ENCODE measurements around the gene NAPEPLD. TPM values are rescaled to one million over a fixed set of nuclear protein-coding genes. Genes with fewer than 3 reads are reported as not detected.

NAPEPLD gene
- total and polyA plus RNA-seq, 2 of the 8 experiments (the other 6 are each of a cell fraction or from before 2014, with no cell fraction given), result 4.2 to 9.9 TPM

DNA sequence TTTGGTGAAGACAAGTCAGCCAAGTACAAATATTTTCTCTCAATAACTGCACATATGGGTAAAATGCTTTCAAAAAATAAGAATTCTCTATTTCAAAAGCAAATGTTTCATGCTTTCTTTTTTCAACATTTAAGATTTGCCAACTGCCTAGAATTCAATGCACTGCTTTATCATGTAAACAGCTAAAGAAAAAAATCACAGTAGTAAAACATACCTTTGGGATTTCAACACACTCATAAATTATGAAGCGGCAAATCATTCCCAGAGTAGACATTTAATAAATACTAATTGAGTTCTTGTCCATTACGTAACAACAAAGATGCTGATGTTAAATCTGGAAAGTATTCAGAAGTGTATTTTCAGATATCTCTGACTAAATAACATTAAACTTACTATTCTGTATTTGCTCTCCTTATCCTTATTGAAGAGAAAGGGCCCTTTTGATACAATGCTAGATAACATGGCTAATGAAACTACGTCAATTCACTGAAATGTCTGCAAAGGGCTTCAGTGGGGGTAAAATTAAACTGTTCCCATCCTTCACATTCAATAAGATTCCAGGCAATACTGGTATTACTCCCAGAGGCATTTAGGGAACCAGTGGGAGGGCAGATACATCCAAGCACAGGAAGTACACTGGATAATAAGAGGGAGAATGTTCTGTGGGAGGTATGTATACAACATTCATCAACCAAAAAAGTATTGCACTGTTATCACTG is 13.9 kb downstream of the NAPEPLD start:
- DNase-seq (ENCODE audit: low read depth in 1 of 2, low spot score in 2 of 2) (no peak), FAIRE-seq (no peak)
- no peak overlapping the region for H3K4me3 ChIP-seq (ENCODE audit: extremely low read depth in 1 of 4, insufficient read depth in 2 of 4, low read depth in 3 of 4, low read length in 4 of 4)
- 85% methylated on average over 3 of the region's 3 CpGs; no CpG with 5 or more reads in 1 of the 2 experiments for WGBS, 2 experiments (ENCODE audit: extremely low coverage in 1 of 2, insufficient coverage in 1 of 2, insufficient read length in 1 of 2, insufficient replicate concordance in 2 of 2, low coverage in 1 of 2, low lambda C conversion rate in 2 of 2, missing lambda C conversion rate in 1 of 2)
- H3K18ac ChIP-seq (ENCODE audit: extremely low read depth, low read length), result no peak overlapping the region
- H3K4ac ChIP-seq (replicated peaks; ENCODE audit: insufficient read length, low read depth, low read length), result no peak overlapping the region
- H3K23ac ChIP-seq (ENCODE audit: insufficient read length), result no peak overlapping the region
- H2BK120ac ChIP-seq (replicated peaks; ENCODE audit: low read depth, low read length), result no peak overlapping the region
- H3K27me3 ChIP-seq (replicated peaks in 1 of 4; ENCODE audit: control insufficient read depth in 3 of 4, extremely low read depth in 1 of 4, insufficient read depth in 3 of 4, low read length in 3 of 4), result no peaks in the 10 kb centered on the region
- no peak overlapping the region for H4K91ac ChIP-seq (replicated peaks; ENCODE audit: insufficient read length, low read length)
- peaks cover 0 to 4% (median under 1%) of the 10 kb centered on the region in 4 experiments; a peak in 2 of 7 replicates for H3K4me1 ChIP-seq (replicated peaks in 1 of 4; ENCODE audit: control insufficient read depth in 3 of 4, insufficient read depth in 4 of 4, low read length in 3 of 4)
- CTCF ChIA-PET (ENCODE audit: partially characterized antibody), result interaction anchor here (0.5 kb wide), 1 partner anchor 960 kb away, joined by 3 read pairs; no protein-coding TSS in a partner anchor
- no peak overlapping the region for H3K27ac ChIP-seq (ENCODE audit: low read depth, low read length)
- H3K36me3 ChIP-seq (ENCODE audit: control insufficient read depth in 2 of 4, insufficient read depth in 4 of 4, low read length in 3 of 4), result no peaks in the 10 kb centered on the region
- H4K8ac ChIP-seq (ENCODE audit: extremely low read depth, insufficient read depth, low read length), result no peak overlapping the region
- H4K5ac ChIP-seq (ENCODE audit: insufficient read length, low read depth, low read length), result no peak overlapping the region
- H3K23me2 ChIP-seq (ENCODE audit: low read depth, low read length), result no peaks in the 10 kb centered on the region; the same call in 1 of the 2 replicates
- no peaks in the 10 kb centered on the region for H3K79me1 ChIP-seq (ENCODE audit: low read depth, low read length)
- H4K20me1 ChIP-seq (replicated peaks in 1 of 2; ENCODE audit: control insufficient read depth in 1 of 2, insufficient read depth in 2 of 2, low read length in 2 of 2), result no peaks in the 10 kb centered on the region
- H2BK15ac ChIP-seq (ENCODE audit: low read length), result no peak overlapping the region
- H2AK5ac ChIP-seq (ENCODE audit: low read depth, low read length), result no peak overlapping the region
- POLR2A ChIA-PET (ENCODE audit: partially characterized antibody), result interaction anchor here (1.7 to 2.2 kb wide), 2 partner anchors 14 to 60 kb away, joined by 4 to 6 read pairs; partner anchors contain the start of genes ARMC10, FBXL13 and NAPEPLD
- no peak overlapping the region for H3K56ac ChIP-seq (replicated peaks; ENCODE audit: insufficient read length, low read depth, low read length)
- H2BK20ac ChIP-seq (ENCODE audit: low read length), result no peak overlapping the region
- no peak overlapping the region for H3K14ac ChIP-seq (ENCODE audit: insufficient read length)
- no peak overlapping the region for H2AFZ ChIP-seq (ENCODE audit: low read length)
- no peak overlapping the region for H2BK12ac ChIP-seq (ENCODE audit: low read depth, low read length)
- 0 out of 4 replicates have a peak, but pooled peaks cover 0 to 3% of the 10 kb centered on the region in 2 experiments for H3K79me2 ChIP-seq (ENCODE audit: control insufficient read depth in 1 of 2, insufficient read depth in 2 of 2, low read length in 2 of 2)
- no peak overlapping the region for H2BK5ac ChIP-seq (ENCODE audit: low read depth, low read length)
- no peak overlapping the region for H3K9ac ChIP-seq (replicated peaks in 1 of 4; ENCODE audit: extremely low read depth in 1 of 4, low read depth in 3 of 4, low read length in 3 of 4)
- H3K4me2 ChIP-seq (ENCODE audit: insufficient read depth in 1 of 2, low read depth in 2 of 2, low read length in 2 of 2), result no peak overlapping the region
- no peaks in the 10 kb centered on the region for H3K9me3 ChIP-seq (ENCODE audit: insufficient read depth in 2 of 2, low read depth in 1 of 2, low read length in 1 of 2)
- TF ChIP-seq EP300 (IDR thresholded peaks at IDR 0.05; ENCODE audit: borderline replicate concordance in 1 of 2, low read depth in 2 of 2, low read length in 2 of 2) (no peak), TAF1 (IDR thresholded peaks at IDR 0.05; ENCODE audit: low read depth, low read length) (no peak), CREB1 (IDR thresholded peaks at IDR 0.05) (no peak), USF2 (IDR thresholded peaks at IDR 0.05; ENCODE audit: low read length) (no peak), ATF3 (IDR thresholded peaks at IDR 0.05; ENCODE audit: insufficient read depth, low read depth, low read length) (no peak)

Measured in H1 (cell line).